Measurements from ENCODE around the gene PPP1R13B.

DNA sequence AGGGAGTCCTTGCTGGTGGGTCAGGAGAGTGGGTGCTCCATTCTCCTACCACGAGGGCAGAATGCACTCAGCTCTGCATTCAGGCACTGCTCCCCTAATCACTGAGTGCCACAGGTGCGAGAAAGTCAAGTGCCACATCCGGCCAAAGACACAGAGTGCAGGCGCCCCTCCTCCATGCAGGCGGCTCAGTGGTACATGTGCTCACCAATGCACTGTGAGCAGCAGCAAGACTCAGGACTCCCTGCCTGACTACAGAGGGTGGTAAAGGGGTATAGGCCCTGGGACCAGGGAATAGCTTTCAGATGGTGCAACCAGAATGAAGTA lies 98.9 kb downstream of the PPP1R13B start:
- TF ChIP-seq, protein P1, sequence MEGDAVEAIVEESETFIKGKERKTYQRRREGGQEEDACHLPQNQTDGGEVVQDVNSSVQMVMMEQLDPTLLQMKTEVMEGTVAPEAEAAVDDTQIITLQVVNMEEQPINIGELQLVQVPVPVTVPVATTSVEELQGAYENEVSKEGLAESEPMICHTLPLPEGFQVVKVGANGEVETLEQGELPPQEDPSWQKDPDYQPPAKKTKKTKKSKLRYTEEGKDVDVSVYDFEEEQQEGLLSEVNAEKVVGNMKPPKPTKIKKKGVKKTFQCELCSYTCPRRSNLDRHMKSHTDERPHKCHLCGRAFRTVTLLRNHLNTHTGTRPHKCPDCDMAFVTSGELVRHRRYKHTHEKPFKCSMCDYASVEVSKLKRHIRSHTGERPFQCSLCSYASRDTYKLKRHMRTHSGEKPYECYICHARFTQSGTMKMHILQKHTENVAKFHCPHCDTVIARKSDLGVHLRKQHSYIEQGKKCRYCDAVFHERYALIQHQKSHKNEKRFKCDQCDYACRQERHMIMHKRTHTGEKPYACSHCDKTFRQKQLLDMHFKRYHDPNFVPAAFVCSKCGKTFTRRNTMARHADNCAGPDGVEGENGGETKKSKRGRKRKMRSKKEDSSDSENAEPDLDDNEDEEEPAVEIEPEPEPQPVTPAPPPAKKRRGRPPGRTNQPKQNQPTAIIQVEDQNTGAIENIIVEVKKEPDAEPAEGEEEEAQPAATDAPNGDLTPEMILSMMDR (IDR thresholded peaks at IDR 0.05) = no peak
- no peak for TF ChIP-seq POLR2A (IDR thresholded peaks at IDR 0.05)
